SIG-M5 treated with dmso at 0.1 percent for 504 hours (cell line): ENCODE data around the gene GDNF.
A peak's percentile ranks its signal among the peaks of the same experiment; 100 is the strongest.
"Not testable (repeated sequence)": the region's sequence is repeated elsewhere in the genome, so short reads cannot be mapped to it uniquely, and the experiment has no call there.

Experiments used
- DNase-seq: peaks from one replicate; lab custom pipeline; 2025; ENCODE audit not compliant: unreplicated experiment; lab: John Stamatoyannopoulos, UW

Gene GDNF

DNA sequence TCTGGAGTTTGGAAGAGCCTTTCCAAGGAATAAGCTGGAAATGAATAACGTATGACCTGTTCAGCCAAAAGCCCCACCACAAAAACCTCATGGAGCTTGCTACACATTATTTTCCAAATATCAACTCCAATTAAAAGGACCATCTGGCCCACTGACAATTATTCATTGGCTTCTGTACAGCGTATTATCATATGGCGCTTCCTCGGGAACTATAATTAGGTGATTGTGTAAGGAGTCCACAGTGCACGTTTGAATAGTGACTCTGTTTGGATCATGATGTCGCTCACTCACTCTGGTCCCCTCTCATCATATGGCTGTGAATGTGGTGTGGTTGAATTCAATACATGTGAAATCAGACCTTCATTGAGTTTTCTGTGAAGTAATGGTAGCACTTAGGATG lies 52.1 kb downstream of the GDNF start:
- DNase-seq = no peak

DNA sequence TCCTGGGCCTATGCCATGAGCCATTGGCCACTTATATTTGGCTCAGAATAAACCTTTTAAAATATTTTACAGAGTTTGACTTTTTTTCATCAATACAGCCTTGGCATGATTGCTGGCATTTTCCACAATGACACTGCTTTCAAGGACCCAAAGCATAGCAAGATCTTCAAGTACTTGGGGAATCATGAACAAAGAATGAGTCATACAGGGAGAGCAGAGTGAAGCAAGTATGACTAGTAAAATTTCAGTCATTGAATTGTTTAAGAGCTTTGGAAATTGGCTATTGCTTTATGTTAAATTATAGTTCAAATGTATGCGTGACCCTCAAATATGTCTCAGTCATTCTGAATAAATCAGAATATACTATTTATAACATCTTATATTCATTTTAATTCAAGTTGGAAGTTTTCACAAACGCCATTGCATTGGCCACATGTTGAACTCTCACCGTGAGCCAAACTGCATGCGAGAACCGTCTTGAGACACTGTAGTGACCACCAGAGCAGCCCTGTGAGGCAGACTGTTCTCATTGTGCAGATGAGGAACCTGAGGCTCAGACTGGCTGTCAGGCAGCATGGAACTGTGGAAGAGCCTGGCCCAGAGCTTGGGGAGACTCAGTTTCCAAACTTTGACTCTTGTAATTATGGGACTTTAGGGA lies 52.9 kb downstream of the GDNF start:
- DNase-seq = peak; percentile 26

DNA sequence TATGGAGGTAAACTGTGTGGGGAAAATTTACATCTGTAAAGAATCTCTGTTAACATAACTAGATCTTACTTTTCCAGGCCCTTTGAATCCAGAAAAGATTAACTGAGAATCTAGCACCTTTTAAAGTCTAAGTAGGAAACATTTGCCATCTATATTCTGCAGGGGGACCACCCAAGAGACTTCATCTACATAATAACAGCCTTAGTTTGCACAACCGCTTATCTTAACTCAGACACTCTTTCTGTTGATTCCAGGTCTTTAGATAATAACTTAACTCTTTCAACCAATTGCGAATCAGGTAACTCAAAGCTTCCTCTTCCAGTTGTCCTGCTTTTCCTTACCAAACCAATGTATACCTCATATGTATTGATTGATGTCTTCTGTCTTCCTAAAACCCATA lies 53.4 kb downstream of the GDNF start:
- DNase-seq = no peak

DNA sequence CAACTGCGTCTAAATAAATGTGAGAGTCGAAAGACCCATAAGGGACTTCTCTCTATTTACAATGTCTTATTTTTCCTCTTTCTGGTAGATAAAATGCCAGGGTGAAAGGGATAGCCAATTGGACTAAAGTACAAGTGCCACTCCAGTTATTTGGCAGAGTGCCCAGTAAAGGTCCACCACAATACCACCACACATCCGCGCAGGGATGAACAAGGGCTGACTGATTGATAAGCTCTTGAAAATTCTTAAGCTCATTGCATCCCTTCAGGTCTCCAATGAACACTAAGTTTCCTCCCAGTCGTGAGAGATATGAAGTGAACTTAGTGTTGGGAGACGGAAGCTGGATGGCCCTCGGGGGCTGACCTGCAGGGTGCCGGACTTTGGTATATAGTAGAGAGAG lies 58.4 kb downstream of the GDNF start:
- DNase-seq = not testable (repeated sequence)

DNA sequence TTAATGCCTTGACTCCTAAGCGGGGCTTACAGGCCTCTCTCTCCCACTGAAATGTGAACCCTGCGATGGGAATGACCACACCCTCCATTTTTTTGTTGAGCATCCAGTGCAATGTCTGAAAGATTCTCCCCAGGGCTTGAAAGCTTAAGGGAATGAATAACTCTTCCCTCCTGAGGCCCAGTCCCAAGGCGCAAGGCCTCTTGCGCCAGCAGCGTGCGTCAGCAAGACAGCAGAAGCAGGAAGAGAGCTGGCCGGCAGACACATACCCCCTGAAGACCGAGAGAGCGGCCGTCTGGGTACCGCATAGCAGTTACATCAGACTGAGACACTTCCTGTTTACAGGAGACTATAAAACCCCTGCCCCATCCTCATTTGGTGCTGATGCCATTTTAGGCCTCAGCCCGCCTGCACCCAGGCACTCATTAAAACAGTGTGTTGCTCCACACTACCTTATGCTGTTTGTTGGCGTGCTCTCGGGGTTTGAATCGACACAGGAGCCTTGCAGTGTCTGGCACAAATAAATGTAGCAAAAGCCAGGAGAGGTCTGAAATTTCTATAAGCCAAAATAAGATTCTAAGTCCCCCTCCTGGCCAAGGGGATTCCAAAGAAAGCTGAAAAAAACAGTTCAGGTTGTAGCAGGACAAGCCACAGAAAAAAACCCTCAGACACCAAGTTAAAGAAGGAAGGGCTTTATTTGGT lies 62.3 kb downstream of the GDNF start:
- no peak for DNase-seq

DNA sequence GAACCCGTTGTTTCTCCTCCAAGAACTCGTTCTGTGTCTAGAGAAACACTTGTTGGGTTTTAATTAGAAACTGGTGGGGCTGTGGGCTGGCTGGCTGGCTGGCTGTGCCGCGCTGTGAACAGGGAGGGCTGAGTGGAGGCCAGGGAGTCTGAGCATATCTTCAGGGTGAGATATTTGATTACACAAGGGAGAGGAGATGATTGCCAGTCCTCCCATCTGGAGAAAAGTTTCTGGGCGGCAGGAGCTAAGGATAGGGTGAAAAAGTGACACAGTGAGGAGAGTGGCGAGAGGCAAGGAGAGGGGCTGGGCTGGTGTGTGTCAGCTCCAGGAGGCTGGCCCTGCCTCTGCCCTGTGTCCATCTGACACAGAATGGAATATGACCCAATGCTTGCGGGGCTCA lies 63.0 kb downstream of the GDNF start:
- DNase-seq = no peak

DNA sequence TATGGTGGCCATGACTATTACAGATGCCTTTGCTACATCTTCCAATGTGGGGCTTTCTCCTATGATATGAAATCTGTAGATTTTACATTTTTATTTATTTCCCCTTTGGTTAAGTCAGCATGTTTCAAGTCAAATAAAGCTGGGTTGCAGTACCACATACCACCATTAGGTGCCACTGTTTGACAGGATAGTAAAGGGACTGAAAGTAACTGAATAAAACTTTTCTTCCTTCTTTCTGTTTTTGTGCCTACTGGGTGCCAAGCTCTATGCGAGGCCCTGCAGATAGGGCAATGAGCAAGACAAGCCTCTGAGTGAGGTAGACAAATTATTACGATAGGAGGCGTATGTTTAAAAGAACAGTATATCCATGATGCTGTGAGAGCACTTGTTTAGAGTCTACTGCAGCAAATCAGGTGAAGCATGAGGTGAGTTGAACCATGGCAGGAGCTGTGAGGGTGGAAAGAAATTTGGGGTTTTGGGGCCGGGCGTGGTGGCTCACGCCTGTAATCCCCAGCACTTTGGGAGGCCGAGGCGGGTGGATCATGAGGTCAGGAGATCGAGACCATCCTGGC lies 64.8 kb downstream of the GDNF start:
- DNase-seq = no peak

DNA sequence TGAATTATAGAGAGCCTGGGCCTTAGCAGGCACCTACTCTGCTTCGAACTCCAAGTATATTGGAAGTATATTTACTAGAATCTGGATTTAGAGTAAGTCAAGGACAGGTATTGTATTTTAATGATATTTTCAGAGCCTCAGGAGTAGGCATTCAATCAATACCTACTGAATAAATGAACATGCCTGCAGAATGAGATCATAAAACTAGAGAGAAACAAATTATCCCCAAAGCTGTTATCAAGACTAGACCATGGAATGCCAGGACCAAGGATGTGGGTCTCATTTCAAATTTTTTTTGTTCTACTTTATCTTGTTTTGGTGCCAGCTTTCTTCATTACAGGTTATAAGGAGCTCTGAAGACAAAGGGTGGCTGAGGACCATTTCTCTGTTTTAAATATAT lies 66.0 kb downstream of the GDNF start:
- DNase-seq = no peak

DNA sequence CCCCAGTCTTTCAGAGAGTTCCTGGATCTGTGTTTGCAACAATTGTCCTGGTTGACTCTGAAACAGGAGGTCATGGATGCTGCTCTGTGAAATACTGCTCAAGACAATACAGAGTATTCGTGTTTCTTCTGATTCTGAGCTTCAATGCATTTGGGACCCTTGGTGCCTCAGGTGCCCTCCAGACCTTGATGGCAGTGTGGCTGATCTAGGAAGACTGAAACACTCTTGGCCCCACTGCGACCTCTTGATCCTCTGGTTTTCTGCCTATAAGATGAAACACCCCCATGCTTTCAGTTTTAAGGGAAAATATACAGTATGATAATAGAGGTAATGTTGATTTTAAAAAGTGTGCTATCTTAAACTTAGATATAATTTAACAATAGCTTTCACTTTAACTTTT lies 67.6 kb downstream of the GDNF start:
- DNase-seq = no peak

DNA sequence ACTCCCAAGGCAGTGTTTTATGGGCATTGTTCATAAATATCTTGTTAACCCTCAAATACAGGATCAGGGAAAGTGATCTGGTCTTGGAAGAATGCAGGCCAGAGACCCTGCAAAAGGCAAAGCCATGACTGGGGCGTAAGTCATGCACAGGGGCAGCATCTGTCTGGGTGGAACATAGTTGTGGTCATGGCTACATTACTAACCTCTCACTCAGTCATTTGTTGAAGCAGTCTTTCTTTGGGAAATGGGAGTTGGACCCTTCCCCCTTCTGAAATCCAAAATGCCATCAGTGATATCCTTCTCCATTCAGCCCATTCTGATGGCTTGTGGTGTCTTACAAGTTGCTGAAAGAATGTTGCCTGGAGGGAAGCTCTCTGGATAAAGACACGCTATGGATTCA lies 68.1 kb downstream of the GDNF start:
- no peak for DNase-seq

DNA sequence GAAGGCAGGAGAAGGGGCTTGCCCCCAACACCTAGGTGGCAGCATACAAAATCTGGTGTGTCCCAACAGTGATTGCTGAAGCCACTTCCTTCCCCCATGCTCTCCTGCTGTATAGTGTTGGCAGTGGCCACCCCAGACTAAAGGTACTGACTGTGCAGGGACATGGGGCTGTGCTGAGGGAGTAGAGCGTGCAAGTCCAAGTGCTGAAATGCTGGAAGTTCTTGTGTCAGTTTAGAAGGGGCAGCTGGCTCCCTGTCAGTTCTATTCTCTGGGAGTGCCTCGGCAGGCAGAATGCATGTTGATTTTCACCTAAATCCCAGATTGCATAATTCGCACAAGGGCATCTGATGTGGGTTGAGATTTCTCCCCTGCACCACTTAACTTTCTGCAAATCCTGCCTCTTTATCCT lies 68.6 kb downstream of the GDNF start:
- no peak for DNase-seq

DNA sequence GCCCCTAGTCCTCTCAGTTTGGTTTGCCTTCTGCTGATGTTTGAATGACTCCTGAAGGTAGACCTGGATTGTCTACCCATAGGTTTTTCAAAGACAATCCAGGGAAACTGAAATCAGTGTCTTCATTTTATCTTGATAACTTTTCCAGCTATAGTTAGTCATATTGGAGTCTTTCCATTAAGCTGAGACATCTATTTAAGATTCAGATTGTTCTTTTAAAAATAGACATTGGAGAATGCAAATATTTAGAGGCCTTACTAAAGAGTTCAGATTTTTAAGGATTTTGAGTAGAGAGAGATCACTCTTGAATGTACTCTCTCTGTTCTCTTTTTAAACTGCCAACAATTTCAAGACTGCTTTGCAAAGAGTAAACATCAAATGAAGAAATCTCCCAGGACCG lies 69.1 kb downstream of the GDNF start:
- no peak for DNase-seq

DNA sequence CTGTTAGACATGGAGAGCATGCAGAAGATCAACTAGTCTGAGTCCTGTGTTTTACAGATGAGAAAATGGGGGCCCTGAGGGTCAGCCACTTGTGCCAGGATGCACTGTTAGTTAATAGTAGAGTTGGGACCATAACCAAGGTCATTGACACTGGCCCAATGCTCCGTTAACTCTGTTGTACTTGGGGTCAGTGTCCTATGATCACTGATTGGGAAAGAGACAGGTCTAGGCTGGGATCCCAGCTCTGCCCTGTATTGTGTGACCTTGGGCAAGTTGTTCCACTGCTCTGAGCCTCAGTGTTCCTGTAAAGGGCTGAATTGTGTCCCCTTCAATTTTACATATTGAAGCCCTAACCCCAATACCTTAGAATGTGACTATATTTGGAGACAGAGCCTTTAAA lies 70.0 kb downstream of the GDNF start:
- DNase-seq = no peak

DNA sequence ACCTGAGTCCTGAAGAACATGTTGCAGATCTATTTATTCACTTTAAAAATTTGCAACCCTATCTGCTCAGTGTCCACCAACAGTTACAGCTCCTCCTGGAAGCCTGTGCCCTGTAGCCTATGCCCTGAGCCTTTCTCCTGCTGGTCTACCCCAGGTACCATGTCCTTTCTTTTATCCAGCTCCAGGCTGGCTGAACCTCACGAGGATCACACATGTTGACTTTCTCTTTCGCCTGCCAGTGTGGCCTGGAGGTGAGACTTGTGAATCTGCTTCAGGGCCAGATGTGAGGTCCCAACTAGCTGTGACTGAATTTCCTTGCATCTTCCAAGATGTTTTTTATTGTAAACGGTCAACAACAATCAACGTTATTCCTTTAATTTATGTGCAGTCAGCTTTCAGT lies 70.7 kb downstream of the GDNF start:
- DNase-seq = no peak

DNA sequence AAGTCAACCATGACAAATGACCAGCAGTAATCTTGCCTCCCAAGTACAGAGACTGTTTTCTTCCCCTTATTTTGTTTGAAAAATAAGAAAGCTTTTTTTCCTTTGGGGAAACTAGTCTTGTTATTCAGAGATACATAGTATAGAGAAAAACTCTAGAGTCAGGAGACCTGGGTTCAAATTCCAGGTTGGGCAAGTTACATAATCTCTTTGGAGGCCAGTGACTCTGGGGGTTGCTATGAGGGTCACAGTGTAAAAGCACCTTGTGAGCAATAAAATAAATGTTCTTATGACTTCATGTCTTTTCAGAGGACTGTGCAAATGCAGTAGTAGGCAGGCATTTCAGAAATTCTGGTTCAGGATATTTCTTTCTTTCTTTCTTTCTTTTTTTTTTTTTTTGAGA lies 71.5 kb downstream of the GDNF start:
- DNase-seq = no peak

DNA sequence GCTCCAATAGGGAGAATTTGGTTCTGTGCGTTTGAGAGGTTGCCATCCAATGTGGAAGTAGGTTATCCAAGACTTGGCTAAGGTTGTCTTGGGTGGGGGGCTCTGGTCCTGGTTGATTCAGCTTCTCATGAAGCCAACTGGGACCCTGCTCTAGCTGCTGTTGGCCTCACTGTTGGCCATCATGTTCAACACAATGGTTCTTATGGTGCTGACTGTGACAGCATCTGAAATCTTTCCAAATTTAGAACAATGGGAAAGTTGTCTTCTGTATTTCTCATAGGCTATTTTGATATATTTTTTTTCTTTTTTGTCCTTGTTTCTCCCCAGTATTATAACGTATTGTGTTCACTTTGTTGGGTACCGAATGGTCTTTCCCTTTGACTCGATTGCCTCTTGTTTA lies 71.9 kb downstream of the GDNF start:
- DNase-seq = no peak

DNA sequence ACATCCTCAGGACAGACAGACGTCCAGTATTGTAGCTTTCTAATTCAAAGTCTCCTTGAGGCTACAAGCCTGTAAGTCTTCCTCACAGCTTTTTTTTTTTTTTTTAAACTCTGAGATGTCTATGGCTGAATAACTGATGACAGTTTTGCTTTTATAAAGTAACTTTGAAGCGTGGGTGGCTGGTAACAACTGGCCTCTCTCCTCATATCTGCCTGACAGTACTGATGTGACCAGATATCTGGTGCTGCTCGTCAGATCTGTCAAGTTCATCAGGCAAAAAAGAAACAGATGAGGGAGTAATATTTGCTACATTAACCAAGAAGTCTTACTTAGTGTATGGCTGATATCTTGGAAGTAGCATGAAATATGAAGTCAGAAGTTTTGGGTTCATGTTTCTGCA lies 72.6 kb downstream of the GDNF start:
- no peak for DNase-seq
